Stimulated activated CD4-positive, alpha-beta T cell treated with anti-CD3 and anti-CD28 coated beads, Interleukin-15, amount 100 ng/mL, for 1 hour (primary cell): Measurements from ENCODE around the gene CCDC88C.

Experiments
- DNase-seq, 2 donors: peaks; one replicate each; pipeline ENCODE4 v3.0.0-alpha.2; 2020; ENCODE audit warnings: low read depth in 1 of 2, low spot score in 1 of 2

The CCDC88C gene

DNA sequence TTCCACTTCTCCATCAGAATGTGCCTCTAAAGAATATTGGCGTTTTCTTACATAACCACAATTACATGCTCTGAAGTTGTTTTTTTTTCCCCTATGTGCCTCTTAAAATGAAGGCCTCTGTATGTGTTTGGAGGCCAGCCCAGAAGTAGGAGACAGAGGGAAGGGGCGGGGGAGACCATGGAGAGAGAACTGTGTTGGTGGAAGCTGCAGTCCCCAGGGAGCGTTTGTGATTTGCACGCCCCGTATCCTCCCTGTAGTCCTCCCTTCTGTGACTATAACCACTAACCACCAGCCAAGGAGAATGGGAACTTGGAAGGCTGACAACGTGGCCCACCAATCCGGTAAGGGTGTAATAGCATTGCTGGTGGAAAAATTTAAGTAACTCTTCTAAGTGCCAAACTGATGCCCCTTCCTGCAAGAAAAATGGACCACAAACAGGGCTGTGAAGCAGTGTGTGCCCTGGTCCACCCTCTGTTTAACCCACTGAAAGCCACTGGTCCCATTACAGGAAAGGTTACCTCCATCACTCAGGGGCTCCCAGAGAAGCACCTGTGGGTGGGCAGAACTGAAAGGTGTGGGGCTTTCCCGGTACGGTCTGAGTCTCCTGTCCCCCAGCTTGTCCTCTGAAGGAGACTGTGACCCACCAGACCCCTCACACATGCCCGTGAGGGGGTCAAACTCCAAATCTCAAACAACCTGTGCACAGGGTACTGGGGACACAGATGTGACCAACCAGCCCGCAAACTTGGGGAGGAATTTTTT lies 36.8 kb downstream of the CCDC88C start:
- no peak for DNase-seq

DNA sequence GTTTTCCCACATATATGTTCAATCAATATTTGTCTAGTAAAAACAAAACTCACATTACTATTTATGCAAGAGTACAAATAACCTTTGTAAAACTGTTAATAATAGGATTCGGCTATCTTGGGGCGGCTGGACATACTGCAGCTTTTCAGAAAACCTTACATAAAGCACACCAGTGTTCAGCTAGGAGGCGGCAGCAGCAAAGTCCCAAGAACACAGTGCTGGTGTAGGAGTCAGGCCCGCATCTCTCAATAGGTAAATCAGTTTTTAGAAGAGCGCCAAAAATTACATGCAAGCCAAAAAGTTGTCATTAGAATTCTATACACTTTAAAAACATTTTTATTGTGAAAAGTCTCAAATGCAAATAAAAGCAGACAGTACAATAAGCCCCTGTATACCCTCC lies 37.5 kb downstream of the CCDC88C start:
- no peak for DNase-seq

DNA sequence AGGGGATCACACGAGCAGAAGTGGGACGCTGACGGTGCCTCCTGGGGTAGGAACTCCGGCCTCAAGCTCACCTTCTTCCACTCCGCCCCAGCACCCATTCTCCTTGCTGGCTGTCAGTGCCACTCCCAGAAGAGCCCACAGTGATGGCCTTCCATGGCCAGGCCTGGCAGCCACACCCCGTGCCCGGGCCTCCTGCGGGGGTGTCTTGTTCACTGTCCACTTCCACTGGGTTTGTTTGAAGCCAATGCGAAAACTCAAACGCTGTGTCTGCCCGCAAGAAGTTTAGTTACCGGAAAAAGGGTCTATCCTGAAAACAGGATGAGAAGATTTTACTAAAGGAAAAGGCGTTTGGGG lies 38.1 kb downstream of the CCDC88C start:
- DNase-seq = no peak

DNA sequence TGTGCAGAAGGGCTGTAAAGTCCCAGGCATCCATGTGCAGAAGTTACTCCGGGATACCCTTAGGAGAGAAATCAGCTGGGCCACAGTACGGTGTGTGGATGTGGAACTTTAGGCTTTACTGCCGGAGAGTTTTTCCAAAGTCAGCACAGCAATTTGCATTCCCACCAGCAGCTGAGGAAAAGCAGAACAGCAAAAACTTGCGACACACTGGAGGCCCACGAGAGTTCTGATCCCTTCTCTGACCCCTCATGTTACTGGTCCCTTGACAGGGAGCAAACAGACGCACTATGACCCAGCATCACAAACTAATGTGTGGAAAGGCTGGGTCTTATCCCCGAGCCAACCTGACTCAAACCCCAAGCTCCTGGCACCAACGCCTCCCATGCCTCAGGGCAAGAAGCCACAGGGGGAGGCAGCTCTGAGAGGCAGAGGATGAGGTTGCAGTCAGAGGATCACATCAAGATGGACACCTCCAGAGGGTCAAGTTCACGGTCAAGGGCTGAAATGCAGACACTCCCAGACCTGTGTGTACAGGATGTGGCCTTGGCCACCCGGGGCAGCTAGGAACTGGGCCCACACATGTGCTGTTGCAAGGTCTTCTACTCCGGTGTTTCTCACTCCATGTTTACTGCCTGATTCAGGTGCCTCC lies 38.6 kb downstream of the CCDC88C start:
- DNase-seq = no peak

DNA sequence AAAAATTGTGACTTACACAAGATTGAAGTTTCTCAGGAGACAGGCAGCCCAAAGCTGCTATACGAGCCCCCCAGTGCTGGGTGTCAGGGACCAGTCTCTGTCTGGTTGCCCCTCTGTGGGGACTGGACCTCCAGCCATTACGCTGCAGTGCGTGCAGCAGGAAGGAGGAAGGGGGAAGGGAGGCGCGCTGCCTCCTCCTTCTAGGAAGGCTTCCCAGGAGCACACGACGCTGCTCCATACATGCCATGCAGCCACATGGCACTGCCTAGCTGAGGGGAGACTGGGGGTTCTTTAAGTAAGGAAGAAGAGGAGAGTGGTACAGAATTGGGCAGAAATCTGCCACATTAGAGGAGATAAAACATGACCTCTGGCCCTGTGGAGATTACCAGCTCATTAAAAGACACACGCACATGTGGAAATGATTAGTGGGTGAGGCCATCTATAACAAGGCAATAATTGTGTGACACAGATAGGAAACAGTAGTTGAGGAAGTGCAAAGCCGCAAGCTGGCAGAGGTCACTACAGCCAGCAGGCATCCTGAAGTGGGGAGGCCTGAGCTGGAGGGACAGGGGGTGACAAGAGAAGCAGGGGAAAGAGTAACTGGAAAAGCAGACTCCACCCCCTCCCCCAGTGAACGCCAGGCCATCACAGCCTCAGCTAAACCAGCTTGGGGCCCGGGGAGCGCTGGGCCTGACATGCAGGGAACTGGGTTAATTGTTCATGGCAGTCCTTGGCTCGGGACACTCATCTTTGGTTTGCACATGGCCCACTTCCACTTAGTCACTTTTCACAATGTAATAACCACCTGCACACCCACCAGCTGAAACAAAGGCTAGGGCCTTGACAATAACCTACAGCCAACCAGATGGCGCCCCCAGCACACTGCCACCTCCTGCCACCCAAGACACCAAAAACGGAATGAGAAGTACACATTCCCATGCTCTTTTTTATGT lies 39.6 kb downstream of the CCDC88C start:
- DNase-seq = no peak

DNA sequence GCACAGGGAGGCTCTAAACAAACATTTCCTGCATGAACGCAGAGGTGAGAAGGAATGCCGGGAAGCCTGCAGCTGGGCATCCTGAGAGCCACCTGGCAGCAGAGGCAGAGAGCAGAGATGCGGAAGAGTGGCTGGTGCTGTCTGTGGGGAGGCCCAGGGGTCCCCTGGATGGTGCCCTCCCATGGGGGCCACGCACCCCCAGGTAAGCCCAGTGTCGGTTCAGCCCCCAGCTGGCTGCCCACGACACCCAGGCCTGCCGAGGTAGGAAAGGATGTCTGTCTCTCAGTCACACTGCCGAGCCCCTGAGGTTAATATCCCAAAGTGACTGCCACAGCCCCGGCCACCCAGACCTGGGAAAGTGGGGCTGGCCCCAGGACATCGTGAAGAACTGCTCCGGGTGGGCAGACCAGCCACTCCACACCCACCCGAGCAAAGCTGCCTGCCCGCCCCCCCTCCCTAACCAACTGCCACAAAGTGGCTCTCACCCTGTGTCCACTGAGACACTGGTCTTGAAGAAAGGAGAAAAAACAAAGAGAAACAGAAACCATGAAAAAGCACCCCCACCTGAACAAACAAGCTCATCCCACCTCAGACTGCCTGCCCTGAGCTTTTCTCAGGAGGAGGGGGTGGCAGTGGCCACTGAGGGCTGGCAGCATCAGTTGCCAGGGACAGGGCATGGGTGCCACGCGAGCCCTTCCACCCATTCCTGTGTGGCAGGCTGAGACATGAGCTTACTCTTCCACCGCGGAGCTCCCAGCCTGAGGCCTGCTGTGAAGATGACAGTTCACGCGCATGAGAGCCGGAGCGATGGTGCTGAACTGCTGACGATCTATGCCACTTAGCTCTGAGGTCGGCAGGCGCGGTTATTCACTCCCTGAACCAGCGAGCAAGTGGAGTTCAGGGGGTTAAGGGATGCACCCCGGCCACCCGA lies 40.8 kb downstream of the CCDC88C start:
- no peak for DNase-seq

DNA sequence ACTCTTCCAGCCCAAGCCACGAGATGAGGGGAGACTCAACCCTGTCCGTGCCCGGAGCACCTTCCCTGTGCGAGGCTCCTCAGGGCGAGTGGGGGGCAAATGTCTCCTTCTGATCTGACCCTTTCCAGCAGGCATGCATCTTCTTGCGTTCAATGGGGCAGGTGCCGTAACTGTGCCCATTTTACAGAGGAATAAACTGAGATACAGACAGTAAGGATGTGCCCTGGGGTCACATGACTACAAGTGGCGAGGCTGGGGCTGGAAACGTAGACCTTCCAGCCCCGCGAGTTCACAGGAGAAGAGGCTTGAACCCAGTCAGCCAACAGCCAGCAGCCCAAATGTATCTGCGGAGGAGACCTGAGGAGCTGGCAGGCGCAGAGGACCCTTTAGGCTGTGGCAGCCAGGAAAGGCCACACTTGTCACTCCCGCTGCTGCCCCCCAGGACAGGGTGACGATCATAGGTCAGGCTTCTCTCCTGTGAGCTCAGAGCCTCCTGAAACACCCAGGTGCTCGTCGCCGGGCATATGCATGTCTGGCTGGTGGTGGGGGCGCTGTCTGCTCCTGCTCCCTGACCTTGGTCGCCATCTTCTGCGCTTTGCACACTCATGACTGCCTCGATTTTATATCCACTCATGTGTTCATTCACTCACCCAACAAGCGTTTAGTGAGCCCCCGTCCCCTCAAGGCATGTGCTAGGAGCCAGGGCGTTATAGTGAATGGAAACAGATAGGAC lies 41.7 kb downstream of the CCDC88C start:
- DNase-seq = no peak

DNA sequence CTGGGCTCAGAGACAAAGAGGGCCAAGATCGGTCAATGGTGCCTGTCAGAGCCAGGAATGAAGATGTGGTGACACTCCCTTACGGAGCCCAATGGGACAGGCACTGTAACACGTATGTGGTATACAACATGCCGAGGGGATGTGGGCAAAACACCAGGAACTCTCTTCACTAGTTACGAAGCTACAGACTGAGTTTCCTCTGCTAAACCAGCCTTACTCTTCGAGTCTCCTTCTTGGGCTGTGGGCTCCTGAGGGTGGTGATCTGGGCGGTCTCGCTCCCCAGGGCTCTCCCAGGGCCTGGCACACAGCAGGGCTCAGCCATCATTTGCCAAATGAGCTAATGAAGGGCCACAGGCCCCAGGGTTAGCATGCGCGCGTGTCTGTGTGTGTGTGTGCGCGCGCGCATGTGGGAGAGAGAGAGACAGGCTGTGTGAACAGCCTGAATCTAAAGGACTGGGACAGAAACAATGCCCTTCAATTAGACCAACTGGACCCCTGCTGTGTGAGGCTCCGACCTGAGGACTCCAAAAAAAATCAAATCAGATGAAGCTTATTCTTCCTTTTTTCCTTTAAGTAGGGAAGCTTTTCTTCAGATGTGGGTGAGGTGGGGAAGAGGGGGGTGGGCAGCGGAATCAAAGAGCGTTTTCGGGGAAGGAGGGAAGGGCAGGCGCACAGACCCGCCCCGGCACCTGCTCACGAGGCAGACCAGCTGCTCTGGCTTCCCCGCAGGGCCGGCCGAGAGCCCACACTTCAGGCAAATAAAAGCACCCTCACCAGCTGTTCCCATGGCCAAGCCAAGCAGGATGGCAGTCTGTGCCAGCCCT lies 42.5 kb downstream of the CCDC88C start:
- no peak for DNase-seq

DNA sequence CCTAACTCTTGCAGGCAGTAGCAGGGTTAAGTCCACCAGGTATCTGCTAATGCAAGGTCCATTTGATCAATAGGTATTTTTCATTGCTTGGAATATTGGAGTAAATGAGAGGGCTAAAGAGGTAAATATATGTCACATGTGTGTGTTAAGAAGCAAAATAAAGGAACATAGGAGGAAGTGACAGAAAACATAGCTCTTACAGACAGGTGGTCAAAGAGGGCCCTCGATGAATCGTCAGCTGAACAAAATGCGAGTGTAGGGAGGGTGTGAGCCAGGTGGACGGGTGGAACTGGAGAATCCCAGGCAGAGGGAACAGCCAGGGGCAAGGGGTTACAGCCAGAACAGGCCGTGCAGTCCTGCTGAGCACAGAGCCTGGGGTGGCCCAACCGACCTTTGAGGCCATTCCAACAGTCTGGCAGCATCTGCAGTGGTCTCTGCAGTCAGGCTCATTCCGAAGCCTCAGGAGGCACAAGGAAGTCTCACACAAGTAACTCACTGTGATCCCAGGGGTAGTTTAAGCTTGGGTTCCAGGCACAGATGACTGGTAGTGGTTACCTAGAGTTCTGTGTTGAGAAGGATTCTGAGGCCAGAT lies 43.2 kb downstream of the CCDC88C start:
- DNase-seq = no peak

DNA sequence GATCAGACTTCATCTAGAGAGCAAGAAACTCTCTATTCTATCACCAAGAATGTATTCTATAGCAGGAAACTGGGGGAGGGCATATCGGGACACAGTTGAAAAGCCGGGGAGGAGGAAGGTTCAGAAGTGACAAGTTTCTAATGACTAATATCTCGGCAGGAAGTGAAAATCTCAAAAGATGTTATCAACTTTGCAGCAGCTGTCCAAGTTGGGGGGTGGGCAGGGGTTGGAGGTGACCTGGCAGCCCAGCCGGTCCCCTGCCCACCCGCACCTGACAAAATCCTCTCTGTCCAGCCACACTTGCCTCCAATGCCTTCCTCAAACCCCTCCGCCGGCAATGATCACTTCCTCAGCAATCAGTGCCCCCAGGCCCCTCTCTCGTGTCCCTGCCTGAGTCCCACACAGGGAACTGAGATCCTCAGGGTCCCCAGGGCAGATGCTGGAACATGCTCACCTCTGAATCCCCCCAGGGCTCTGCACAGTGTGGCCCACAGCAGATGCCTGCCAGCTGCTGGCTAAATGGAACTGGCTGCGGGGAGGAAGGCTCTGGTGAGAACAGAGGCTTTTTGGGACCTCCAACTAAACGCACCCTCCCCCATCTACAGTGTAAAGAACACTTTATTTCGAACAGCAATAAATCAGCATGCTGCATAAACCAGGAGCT lies 43.9 kb downstream of the CCDC88C start:
- DNase-seq = no peak

DNA sequence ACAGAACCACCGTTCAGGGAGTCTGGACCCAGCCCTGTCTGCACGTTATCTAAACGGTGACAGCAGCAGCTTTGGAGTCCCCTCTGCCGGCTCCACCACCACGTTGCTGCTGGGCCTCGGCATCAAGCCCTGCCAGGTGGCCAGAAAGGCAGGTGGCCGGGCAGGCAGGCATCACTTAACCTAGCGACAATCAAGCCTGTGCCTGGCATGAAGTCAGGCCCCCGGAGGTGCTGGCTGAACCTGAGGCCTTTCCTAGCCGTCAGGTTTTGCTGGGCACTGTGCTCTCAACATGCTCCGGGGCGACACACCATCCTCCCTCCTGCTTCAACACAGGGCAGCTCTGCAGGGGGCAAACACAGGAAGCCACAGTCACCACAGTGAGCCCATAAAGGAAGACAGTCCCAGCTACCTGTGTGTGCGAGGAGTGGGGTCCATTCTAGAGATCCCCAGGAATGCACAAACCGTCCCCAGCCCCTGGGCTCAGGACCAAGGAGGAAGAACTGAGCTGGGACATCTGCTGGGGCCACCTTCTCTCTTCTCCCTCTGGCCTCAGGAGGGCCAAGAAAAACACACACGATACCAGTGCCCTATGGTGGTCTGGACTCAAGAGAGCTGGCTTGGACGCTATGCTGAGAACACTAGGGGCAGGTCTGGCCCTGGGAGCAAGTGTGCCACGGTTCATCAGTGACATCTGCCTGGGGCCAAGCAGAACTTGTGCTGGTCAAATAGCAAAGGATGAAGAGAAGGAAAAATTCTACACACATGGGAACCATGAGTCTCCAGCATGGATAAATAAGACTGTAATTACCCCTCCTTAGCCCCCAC lies 44.7 kb downstream of the CCDC88C start:
- no peak for DNase-seq

DNA sequence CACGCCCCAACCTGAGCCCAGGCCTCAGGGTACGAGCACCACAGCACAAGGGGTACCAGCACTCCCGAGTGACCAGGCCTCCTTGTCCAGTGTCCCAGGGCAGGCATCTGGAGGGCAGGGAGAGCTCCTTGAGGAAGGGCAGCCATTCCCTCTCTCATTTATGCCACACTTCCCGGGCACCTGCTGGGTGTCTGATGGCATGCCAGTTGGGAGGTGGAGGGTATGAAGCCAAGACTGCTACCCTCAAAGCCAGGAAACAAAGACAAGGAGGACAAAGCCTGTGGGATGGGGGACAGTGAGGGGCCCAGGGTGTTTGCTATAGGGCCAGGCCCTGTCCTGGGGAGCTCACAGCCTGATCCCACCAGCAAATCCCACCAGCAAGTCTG lies 45.6 kb downstream of the CCDC88C start:
- no peak for DNase-seq

DNA sequence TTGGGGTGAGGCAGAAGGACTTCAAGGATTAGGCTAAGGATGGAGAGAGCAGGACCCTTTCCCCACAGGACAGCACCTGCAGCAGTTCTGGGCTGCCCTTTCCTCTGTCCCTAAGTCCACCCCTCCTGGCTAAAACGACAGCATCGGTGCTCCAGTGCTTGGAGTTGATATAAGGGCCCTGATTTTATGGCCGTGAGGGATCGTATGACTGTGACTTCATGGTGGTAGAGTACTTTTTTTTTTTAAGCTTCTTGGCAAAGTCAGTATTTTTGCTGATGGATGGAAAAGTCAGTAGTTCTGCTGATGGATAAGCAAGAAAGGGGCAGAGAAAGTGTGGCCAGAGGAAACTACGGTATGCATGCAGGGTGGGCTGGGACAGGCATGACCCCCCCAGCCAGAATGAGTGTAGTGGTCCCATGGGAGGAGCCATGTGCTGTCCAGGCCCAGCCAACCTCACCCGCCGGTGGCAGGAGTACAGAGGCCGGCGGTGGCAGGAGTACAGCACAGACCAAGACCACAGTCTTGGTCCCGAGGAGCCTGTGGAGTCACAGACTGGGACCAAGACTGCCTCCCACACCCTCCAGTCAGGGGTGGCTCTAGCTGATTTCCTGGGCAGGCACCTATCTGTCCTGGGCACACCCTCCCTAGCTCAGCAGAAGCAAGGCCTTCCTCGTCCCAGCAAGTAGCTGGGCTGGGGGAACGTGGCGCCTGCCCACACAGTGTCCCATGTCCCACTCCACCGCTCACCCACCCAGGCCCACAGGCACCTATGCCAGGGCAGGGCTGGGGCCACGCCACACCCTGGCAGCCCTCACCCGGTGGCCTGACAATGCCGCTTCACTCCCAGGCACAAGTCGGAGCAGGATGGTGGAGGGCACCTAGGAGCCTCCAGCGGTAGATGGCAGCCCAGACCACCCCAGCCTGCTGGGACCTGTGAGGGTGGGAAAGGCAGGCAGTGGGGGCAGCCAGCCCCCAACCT lies 46.3 kb downstream of the CCDC88C start:
- DNase-seq = no peak

DNA sequence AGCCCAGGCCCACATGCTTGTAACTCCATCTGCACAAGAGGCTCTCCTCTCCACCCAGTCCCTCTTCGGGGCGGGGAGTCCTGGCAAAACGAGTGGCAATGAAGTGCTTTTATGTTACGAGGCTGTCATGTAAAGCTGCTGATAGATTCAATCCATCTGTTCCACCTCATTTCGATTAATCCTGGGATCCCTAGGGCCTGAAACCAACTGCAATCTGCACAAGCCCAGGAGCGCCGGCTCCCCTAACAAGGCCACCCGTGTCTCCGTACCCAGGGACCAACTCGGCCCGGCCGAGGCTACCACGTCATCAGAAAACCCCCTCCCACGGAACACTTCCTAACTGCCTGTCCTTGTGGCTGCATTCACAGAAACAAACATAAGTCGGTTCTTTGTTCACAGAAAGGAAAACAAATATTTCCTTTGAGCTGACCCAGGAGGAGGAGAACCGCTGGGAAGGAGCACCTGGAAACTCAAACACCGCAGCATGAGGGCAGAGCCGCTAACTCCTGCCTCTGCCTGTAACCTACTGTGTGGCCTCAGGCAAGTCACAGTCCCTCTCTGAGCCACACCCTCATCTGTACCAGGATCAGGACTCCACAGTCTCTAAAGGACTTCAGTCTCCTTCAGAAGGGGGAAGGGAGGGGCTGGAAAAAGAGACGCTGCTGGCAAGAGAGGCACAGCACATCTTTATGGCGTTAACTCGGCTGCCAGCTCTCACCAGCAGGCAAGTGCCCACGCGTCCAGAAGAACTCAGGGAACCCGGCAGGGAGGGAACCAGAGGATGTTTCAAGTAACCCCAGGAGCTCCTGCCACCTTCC lies 47.8 kb downstream of the CCDC88C start:
- DNase-seq = no peak

DNA sequence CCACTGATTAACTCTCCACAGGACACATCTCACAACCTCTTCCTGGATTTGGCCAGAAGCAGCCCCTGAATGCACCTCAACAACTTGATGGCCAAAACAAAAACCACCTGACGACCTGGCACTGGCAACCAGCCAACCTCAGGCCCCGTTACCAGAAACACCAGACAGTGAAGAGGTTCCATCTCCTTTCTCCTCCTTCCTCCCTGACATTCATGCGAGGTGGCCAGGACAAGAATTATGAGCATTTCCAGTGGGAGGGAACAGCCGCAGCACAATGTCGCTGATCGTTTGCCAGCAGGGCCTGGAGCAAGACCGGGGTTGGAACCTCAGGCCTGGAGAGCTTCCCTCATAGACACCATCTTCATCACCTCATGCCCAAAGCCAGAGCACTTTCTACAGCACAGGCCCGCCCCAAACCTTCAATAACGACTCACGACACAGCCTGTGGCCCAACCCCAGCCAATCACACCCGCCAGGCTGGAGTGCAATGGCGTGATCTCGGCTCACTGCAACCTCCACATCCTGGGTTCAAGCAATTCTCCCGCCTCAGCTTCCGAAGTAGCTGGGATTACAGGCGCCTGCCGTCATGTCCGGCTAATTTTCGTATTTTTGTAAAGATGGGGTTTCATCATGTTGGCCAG lies 48.7 kb downstream of the CCDC88C start:
- no peak for DNase-seq
